ENCODE results near the gene SMG6.

SMG6 gene

DNA sequence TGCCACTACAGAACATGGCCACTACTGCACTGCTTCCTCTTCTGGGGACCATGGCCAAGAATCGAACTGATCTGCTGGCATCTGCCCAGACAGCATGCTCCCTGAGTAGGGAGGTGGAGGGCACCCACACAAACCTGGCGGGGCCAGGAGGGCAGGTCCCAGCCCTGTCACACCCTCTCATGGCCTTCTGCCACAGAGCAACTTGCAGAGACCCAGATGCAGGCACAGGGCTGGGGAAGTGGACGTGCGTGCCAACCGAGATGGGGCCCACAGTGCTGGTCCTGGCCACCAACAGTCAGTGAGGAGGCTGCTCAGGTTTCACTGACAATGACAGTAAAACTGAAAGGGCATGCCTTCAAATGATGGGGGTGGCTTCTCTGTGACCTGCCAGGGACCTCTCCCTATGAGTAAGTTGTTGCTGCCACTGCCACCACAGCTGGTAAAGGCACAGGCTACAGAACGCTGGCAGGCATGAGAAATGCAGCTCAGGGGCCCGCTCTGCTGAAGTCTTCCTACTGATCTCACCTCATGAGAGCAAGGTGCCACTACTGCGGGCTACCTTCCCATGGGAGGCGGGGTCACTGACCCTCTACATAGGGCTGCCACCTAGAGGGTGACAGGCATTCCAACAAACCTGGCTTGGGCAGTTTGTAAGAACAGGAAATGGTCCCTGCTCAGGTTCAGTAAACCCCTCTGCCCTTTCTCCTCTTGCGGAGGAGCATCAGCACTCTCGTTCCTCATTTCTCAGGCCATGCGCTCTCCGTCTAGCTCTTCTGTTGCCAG, 233.2 kb downstream of the SMG6 start:
- no peak for DNase-seq

GRCh38 chr17:2068519-2069051, 235.0 kb downstream of the SMG6 start:
- no peak for DNase-seq

DNA sequence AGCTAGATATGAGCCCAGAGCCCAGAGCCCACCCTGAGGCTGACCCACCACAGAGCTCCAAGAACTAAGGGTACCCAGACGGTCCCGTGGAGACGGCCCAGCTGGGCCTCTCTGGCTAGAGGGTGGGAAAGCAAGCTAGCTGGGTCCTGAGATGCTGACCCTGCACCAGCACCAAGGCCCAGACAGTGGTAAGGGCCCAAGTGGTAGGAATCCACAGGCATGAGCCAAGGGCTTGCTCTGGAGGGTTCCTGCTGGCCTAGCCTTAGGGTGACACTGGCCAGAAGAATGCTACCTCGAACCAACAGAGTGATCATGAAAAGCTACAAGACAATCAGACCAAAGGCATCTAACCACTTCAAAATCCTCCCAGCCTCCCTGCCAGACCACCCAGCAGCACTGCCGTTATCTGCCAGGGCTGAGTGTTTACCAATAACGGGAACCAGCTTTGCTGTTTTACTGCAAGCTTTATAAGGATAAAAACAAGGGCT, 235.5 kb downstream of the SMG6 start:
- DNase-seq: no peak

DNA sequence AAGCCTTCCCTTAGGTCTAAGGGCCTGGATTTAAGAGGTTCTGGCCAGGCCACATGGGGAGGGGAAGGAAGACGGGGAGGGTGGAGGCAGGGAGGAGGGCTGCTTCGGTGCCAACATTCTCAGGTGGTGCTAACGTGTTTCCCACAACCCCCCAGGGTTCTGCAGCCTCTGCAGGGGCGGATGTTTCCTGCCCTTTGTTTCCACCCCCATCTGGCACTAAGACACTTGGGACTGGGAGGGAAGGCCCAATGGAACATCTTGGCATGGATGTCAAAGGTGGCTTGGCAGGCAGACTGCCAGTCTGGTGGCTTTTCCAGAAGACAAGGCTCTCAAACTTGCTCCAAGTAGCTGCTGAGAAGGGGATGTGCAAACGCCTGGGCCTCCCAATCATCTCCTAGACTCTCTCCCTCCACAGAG, 236.0 kb downstream of the SMG6 start:
- DNase-seq: no peak

GRCh38 chr17:2067048-2067561, 236.5 kb downstream of the SMG6 start:
- DNase-seq: no peak

DNA sequence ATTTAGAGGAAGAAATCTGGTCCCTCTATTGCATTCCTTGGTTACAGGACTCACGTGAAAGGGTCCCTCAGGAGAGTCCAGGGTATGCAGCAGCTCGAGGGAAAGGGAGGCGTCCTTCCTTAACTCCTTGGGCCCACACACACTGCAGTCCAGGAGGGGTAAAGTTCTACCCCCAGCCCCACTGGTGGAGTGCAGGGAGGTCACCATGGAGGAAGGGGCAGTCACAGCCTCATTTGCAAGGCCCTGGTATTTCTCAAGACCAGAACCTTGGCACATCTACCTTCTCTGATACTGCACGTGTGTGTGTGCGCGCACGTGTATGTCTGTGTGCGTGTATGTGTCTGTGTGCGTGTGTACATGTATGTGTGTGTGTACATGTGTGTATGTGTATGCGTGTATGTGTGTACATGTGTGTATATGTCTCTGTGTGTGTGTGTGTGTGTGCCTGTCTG, 237.6 kb downstream of the SMG6 start:
- DNase-seq: no peak

- DNase-seq: no peak
Observed at GRCh38 chr17:2064980-2065785, 238.4 kb downstream of the SMG6 start.

DNA sequence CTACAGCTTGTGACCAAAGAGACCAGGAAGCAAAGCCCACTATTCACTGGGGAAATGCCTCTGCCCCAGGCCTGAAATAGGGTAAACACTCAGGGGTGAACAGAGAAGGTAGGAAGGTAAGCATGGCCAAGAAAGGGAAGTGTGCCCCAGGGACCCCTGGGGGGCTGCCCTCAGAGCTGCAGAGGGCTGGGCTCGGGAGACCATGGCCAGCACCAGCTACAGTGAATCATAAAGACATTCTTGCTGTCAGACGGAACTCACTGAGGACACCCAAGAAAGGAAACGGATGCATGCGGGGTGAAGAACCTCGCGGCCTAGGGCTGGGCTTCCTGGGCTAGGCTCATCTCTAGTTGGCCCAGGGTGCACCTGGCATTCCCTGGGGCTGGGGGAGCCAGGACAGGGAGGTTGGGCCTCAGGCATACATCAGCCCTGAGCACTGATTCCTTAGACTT, 239.0 kb downstream of the SMG6 start:
- no peak for DNase-seq

GRCh38 chr17:2064147-2064489, 239.5 kb downstream of the SMG6 start:
- DNase-seq: no peak

- DNase-seq: no peak
Observed at GRCh38 chr17:2063261-2064146, 240.1 kb downstream of the SMG6 start.

- DNase-seq: no peak
Observed at GRCh38 chr17:2062571-2063183, 240.9 kb downstream of the SMG6 start.

GRCh38 chr17:2061441-2061958, 242.1 kb downstream of the SMG6 start:
- DNase-seq: no peak

DNA sequence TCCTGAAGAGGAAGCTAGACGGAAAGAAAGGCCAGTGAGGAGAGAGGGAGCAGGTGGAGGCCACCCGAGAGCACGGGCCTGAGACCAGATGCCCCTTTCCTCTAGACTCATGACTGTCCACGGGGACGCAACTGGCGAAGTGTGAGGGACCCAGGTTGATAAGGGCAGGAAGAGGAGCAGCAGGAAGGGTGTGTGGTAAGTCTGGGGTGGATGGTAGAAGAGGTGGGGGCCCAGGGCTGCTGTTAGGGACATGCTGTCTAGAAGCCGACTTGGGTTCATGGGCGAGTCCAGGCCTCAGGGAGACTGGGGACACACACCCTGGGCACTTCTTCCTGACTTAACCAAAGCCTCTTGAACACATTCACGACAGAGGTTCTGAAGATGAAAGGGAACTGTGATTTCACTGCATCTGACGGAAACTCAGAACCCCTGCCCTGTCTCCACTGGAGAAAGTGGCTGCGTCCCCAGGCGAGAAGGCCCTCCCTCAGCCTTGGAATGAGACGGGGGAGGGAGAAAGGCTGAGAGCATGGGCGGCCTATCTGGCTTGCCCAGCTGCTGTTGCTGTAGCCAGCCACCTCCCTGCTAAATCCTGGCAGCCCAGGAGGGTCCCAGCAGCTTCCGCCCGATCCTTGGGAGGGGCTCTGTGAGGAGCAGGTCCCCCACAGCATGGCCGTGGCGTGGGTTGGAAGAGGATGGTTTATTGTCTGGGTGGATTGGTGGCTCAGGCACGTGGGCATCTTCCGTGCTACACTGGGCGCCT, 242.7 kb downstream of the SMG6 start:
- DNase-seq: no peak

- no peak for DNase-seq
Observed at GRCh38 chr17:2060385-2060658, 243.3 kb downstream of the SMG6 start.

GRCh38 chr17:2059547-2060384, 243.8 kb downstream of the SMG6 start:
- DNase-seq: no peak

- no peak for DNase-seq
Observed at GRCh38 chr17:2058586-2059546, 244.7 kb downstream of the SMG6 start.

DNA sequence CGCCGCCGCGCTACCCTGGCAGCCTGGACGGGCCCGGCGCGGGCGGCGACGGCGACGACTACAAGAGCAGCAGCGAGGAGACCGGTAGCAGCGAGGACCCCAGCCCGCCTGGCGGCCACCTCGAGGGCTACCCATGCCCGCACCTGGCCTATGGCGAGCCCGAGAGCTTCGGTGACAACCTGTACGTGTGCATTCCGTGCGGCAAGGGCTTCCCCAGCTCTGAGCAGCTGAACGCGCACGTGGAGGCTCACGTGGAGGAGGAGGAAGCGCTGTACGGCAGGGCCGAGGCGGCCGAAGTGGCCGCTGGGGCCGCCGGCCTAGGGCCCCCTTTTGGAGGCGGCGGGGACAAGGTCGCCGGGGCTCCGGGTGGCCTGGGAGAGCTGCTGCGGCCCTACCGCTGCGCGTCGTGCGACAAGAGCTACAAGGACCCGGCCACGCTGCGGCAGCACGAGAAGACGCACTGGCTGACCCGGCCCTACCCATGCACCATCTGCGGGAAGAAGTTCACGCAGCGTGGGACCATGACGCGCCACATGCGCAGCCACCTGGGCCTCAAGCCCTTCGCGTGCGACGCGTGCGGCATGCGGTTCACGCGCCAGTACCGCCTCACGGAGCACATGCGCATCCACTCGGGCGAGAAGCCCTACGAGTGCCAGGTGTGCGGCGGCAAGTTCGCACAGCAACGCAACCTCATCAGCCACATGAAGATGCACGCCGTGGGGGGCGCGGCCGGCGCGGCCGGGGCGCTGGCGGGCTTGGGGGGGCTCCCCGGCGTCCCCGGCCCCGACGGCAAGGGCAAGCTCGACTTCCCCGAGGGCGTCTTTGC, 245.6 kb downstream of the SMG6 start:
- no peak for DNase-seq

DNA sequence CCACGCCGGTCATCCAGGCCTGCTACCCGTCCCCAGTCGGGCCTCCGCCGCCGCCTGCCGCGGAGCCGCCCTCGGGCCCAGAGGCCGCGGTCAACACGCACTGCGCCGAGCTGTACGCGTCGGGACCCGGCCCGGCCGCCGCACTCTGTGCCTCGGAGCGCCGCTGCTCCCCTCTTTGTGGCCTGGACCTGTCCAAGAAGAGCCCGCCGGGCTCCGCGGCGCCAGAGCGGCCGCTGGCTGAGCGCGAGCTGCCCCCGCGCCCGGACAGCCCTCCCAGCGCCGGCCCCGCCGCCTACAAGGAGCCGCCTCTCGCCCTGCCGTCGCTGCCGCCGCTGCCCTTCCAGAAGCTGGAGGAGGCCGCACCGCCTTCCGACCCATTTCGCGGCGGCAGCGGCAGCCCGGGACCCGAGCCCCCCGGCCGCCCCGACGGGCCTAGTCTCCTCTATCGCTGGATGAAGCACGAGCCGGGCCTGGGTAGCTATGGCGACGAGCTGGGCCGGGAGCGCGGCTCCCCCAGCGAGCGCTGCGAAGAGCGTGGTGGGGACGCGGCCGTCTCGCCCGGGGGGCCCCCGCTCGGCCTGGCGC, 246.3 kb downstream of the SMG6 start:
- DNase-seq: no peak

Measured in NCI-H2171 (cell line).